Tibial artery (tissue), 4 donors: ENCODE results near the gene SMURF1.

ENCODE experiments used
- DNase-seq, 2 donors: peaks; one replicate each; pipeline ENCODE4 v3.0.0-alpha.2; 2019
- H3K27ac ChIP-seq, 2 donors: fragments of 200-600 bp; sonication (generic) in 1 of 2; 1 replicate in 1 of 2; 2 replicates in 1 of 2; pipeline ENCODE4 v1.5.1; 2018 to 2019; ENCODE audit warnings: mild to moderate bottlenecking in 1 of 2
- H3K27me3 ChIP-seq, 2 donors: fragments of 200-600 bp; sonication (generic) in 1 of 2; one replicate each; pipeline versions ENCODE4 v1.5.1 to v1.6.0; 2016 to 2019
- H3K36me3 ChIP-seq, 3 donors: fragments of 200-600 bp; sonication (generic) in 2 of 3; one replicate each; pipeline ENCODE4 v1.5.1; 2016 to 2019; ENCODE audit warnings: mild to moderate bottlenecking in 2 of 3
- H3K4me1 ChIP-seq, 4 donors: fragments of 200-600 bp; sonication (generic) in 2 of 4; 1 replicate in 3 of 4; 2 replicates in 1 of 4; pipeline ENCODE4 v1.5.1; 2016 to 2019
- H3K4me3 ChIP-seq, 2 donors: fragments of 200-600 bp; sonication (generic) in 1 of 2; 1 replicate in 1 of 2; 2 replicates in 1 of 2; pipeline ENCODE4 v1.5.1; 2018 to 2019; ENCODE audit warnings: mild to moderate bottlenecking in 2 of 2
- H3K9me3 ChIP-seq, 3 donors: fragments of 200-600 bp; sonication (generic) in 1 of 3; one replicate each; pipeline ENCODE4 v1.5.1; 2016 to 2019
- CTCF ChIP-seq, 2 experiments: fragments of 200-600 bp in 1 of 2; fragments of 450-650 bp in 1 of 2; IDR thresholded peaks; one replicate each; pipeline ENCODE4 v1.5.1; 2017 to 2019; ENCODE audit warnings: antibody characterized with exemption in 2 of 2, mild to moderate bottlenecking in 1 of 2, moderate library complexity in 1 of 2
- intact Hi-C: fragments of 100-400 bp; cut with DNase I; formaldehyde crosslinking; loops from one replicate; pipeline ENCODE4 v1.15.0; 2023; ENCODE audit warnings: low total_unique reads

SMURF1 gene

DNA sequence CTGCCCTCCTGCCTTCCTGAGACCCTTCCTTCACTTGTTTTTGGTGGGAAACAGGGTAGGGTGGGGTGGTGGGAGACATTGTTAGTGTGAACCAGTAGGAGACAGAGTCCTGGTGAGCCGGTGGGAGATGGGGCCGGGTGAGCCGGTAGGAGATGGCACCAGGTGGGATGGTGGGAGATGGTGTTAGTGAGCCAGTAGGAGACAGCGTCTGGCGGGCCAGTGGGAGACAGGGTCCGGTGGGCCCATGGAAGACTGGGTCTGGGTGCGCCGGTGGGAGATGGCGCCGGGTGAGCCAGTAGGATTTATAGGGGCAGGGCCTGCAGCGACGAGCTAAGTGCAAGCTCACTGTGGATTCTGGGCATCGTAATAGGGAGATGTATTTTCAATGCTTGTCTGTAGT lies 148.8 kb downstream of the SMURF1 start:
- Histone ChIP-seq H3K36me3 (peaks cover 48 to 83% (median 74%) of the 10 kb centered on the region in 3 donors), H3K27me3 (no peaks in the 10 kb centered on the region), H3K4me1 (peaks cover 0 to 7% (median 0%) of the 10 kb centered on the region in 4 donors), H3K9me3 (no peaks in the 10 kb centered on the region), H3K27ac (no peak overlapping the region), H3K4me3 (no peak overlapping the region)
- no peak for DNase-seq
- no peak for TF ChIP-seq CTCF (IDR thresholded peaks at IDR 0.05)
- intact Hi-C loops, result no loop called here

- Histone ChIP-seq H3K4me1 (peaks cover 0 to 7% (median 0%) of the 10 kb centered on the region in 4 donors), H3K9me3 (no peaks in the 10 kb centered on the region), H3K27ac (no peak overlapping the region), H3K27me3 (no peaks in the 10 kb centered on the region), H3K36me3 (peaks cover 55 to 83% (median 76%) of the 10 kb centered on the region in 3 donors), H3K4me3 (no peak overlapping the region)
- no peak for TF ChIP-seq CTCF (IDR thresholded peaks at IDR 0.05)
- intact Hi-C loops, result no loop called here
- DNase-seq, result peak in 1 of 2 donors; percentile 52
These were observed 149.6 kb downstream of the SMURF1 start for GRCh38 chr7:98994046-98994944.

GRCh38 chr7:98993024-98993897 lies 150.6 kb downstream of the SMURF1 start:
- Histone ChIP-seq H3K4me3 (no peak overlapping the region), H3K27me3 (no peaks in the 10 kb centered on the region), H3K27ac (no peak overlapping the region), H3K9me3 (no peaks in the 10 kb centered on the region), H3K36me3 (peaks cover 55 to 85% (median 80%) of the 10 kb centered on the region in 3 donors), H3K4me1 (peaks cover 0 to 7% (median 0%) of the 10 kb centered on the region in 4 donors)
- peak in 1 of 2 donors; percentile 27 for DNase-seq
- intact Hi-C loops, result no loop called here
- no peak for TF ChIP-seq CTCF (IDR thresholded peaks at IDR 0.05)

GRCh38 chr7:98992076-98992475 lies 151.8 kb downstream of the SMURF1 start:
- peaks cover 55 to 95% (median 86%) of the 10 kb centered on the region in 3 donors for H3K36me3 ChIP-seq

More at GRCh38 chr7:98992076-98992475, 151.8 kb downstream of the SMURF1 start:
- Histone ChIP-seq H3K9me3 (no peaks in the 10 kb centered on the region), H3K27ac (no peak overlapping the region), H3K4me1 (no peaks in the 10 kb centered on the region), H3K27me3 (no peaks in the 10 kb centered on the region), H3K4me3 (no peak overlapping the region)
- DNase-seq, result peak in 1 of 2 donors; percentile 37
- TF ChIP-seq CTCF (IDR thresholded peaks at IDR 0.05), result no peak
- intact Hi-C loops, result no loop called here
